ENCODE data around the gene DNAJC7.

Gene DNAJC7

GRCh38 chr17:42051645-42052044 is 34.4 kb upstream of the DNAJC7 start:
- no peak overlapping the region for H3K4me3 ChIP-seq (ENCODE audit: low read length)
- H3K4me1 ChIP-seq (ENCODE audit: insufficient read depth, low read length): peaks cover 18% of the 10 kb centered on the region
- H3K27me3 ChIP-seq (ENCODE audit: insufficient read depth, low read length): peaks cover 22% of the 10 kb centered on the region
- H3K9me3 ChIP-seq (ENCODE audit: low read length): peaks cover 5% of the 10 kb centered on the region
- H3K36me3 ChIP-seq (ENCODE audit: insufficient read depth, low read length): no peaks in the 10 kb centered on the region
- H2AFZ ChIP-seq (ENCODE audit: low read depth, low read length): no peak overlapping the region

DNA sequence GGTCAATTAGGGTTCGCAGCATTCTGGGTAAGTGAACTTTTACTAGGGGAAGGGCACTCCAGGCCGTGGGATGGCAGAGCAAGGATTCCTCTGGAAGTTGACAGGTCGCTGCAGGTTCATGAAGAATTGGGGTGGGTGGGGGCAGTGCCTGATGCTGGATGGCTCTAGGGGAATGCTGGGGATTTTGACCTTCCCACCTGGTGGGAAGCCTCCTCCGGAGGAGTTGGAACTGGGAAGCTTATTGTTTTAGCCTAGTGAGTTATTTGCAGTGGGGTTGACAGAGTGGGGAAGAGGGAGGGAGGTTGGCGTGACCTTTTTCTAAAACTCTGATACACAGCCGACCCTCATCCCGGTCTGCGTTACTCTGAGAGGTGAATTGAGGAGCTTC is 33.8 kb upstream of the DNAJC7 start:
- no peaks in the 10 kb centered on the region for H3K36me3 ChIP-seq (ENCODE audit: insufficient read depth, low read length)
- peaks cover 18% of the 10 kb centered on the region for H3K4me1 ChIP-seq (ENCODE audit: insufficient read depth, low read length)
- H3K9me3 ChIP-seq (ENCODE audit: low read length): peaks cover under 1% of the 10 kb centered on the region
- peaks cover 22% of the 10 kb centered on the region for H3K27me3 ChIP-seq (ENCODE audit: insufficient read depth, low read length)
- H3K4me3 ChIP-seq (ENCODE audit: low read length): peak overlapping the region; percentile 32
- H2AFZ ChIP-seq (ENCODE audit: low read depth, low read length): no peak overlapping the region

- Histone ChIP-seq H3K4me3 (ENCODE audit: low read length) (peak within 1 kb of the TSS; percentile 74), H3K9me3 (ENCODE audit: low read length) (no peaks in the 10 kb centered on the region), H3K36me3 (ENCODE audit: insufficient read depth, low read length) (no peaks in the 10 kb centered on the region), H3K4me1 (ENCODE audit: insufficient read depth, low read length) (peaks cover 18% of the 10 kb centered on the region), H2AFZ (ENCODE audit: low read depth, low read length) (peak within 1 kb of the TSS; percentile 93), H3K27me3 (ENCODE audit: insufficient read depth, low read length) (peaks cover 22% of the 10 kb centered on the region)
These were observed 33.3 kb upstream of the DNAJC7 start, which contains the start of gene C17orf113 for GRCh38 chr17:42050393-42051012. C17orf113 (minus strand) TSS chr17:42050601; CDS start chr17:42043376, 7,225 bp downstream.

DNA sequence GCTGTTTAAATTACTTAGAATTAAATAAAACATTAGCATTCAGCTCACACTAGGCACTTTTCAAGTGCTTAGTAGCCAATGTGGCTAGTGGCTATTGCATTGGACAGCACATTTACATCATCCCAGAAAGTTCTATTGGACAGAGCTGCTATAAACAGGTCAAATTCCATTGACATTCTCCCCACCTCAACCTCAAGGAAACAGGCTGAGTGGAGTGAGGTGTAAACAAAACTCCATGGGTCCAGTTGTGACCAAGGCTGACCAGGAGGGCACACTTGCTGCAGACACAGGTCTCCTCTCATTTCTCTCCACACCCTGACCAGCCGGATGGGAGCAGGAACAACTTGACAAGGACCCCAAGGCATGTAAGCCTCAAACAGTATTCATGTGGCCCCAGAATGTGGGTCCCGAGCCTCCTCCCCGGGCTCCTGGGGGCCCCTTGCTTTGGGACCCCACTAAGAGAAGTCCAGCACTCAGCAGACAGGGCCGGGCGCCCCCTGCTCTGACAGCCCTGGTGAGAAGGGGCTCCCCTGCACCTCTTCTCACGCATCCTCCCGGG is 32.7 kb upstream of the DNAJC7 start:
- peak overlapping the region; percentile 74 for H3K4me3 ChIP-seq (ENCODE audit: low read length)
- peaks cover 18% of the 10 kb centered on the region for H3K4me1 ChIP-seq (ENCODE audit: insufficient read depth, low read length)
- peak overlapping the region; percentile 93 for H2AFZ ChIP-seq (ENCODE audit: low read depth, low read length)
- H3K9me3 ChIP-seq (ENCODE audit: low read length): no peaks in the 10 kb centered on the region
- H3K36me3 ChIP-seq (ENCODE audit: insufficient read depth, low read length): no peaks in the 10 kb centered on the region
- peaks cover 22% of the 10 kb centered on the region for H3K27me3 ChIP-seq (ENCODE audit: insufficient read depth, low read length)

GRCh38 chr17:42047343-42047742 is 30.1 kb upstream of the DNAJC7 start:
- peaks cover 9% of the 10 kb centered on the region for H3K4me1 ChIP-seq (ENCODE audit: insufficient read depth, low read length)

GRCh38 chr17:42045719-42046118 is 28.5 kb upstream of the DNAJC7 start:
- H3K36me3 ChIP-seq (ENCODE audit: insufficient read depth, low read length): no peaks in the 10 kb centered on the region
- H2AFZ ChIP-seq (ENCODE audit: low read depth, low read length): no peak overlapping the region
- peaks cover 8% of the 10 kb centered on the region for H3K4me1 ChIP-seq (ENCODE audit: insufficient read depth, low read length)
- H3K9me3 ChIP-seq (ENCODE audit: low read length): no peaks in the 10 kb centered on the region
- no peak overlapping the region for H3K4me3 ChIP-seq (ENCODE audit: low read length)
- H3K27me3 ChIP-seq (ENCODE audit: insufficient read depth, low read length): no peaks in the 10 kb centered on the region

More at GRCh38 chr17:42047343-42047742, 30.1 kb upstream of the DNAJC7 start:
- H3K4me3 ChIP-seq (ENCODE audit: low read length): no peak overlapping the region
- H3K27me3 ChIP-seq (ENCODE audit: insufficient read depth, low read length): peaks cover 3% of the 10 kb centered on the region
- H3K36me3 ChIP-seq (ENCODE audit: insufficient read depth, low read length): no peaks in the 10 kb centered on the region
- no peaks in the 10 kb centered on the region for H3K9me3 ChIP-seq (ENCODE audit: low read length)
- no peak overlapping the region for H2AFZ ChIP-seq (ENCODE audit: low read depth, low read length)

GRCh38 chr17:42042598-42043319 is 25.5 kb upstream of the DNAJC7 start:
- no peaks in the 10 kb centered on the region for H3K36me3 ChIP-seq (ENCODE audit: insufficient read depth, low read length)
- H3K4me3 ChIP-seq (ENCODE audit: low read length): no peak overlapping the region
- H3K9me3 ChIP-seq (ENCODE audit: low read length): no peaks in the 10 kb centered on the region
- no peak overlapping the region for H2AFZ ChIP-seq (ENCODE audit: low read depth, low read length)
- no peaks in the 10 kb centered on the region for H3K4me1 ChIP-seq (ENCODE audit: insufficient read depth, low read length)
- H3K27me3 ChIP-seq (ENCODE audit: insufficient read depth, low read length): no peaks in the 10 kb centered on the region

- Histone ChIP-seq H3K36me3 (ENCODE audit: insufficient read depth, low read length) (no peaks in the 10 kb centered on the region), H3K9me3 (ENCODE audit: low read length) (no peaks in the 10 kb centered on the region), H3K4me1 (ENCODE audit: insufficient read depth, low read length) (peaks cover 5% of the 10 kb centered on the region), H2AFZ (ENCODE audit: low read depth, low read length) (no peak overlapping the region), H3K4me3 (ENCODE audit: low read length) (no peak overlapping the region), H3K27me3 (ENCODE audit: insufficient read depth, low read length) (no peaks in the 10 kb centered on the region)
These were observed 24.4 kb upstream of the DNAJC7 start for GRCh38 chr17:42041619-42042018.

- Histone ChIP-seq H3K4me3 (ENCODE audit: low read length) (no peak overlapping the region), H3K9me3 (ENCODE audit: low read length) (no peaks in the 10 kb centered on the region), H2AFZ (ENCODE audit: low read depth, low read length) (no peak overlapping the region), H3K36me3 (ENCODE audit: insufficient read depth, low read length) (no peaks in the 10 kb centered on the region), H3K4me1 (ENCODE audit: insufficient read depth, low read length) (peaks cover 8% of the 10 kb centered on the region), H3K27me3 (ENCODE audit: insufficient read depth, low read length) (no peaks in the 10 kb centered on the region)
These were observed 23.6 kb upstream of the DNAJC7 start for GRCh38 chr17:42040818-42041217.

DNA sequence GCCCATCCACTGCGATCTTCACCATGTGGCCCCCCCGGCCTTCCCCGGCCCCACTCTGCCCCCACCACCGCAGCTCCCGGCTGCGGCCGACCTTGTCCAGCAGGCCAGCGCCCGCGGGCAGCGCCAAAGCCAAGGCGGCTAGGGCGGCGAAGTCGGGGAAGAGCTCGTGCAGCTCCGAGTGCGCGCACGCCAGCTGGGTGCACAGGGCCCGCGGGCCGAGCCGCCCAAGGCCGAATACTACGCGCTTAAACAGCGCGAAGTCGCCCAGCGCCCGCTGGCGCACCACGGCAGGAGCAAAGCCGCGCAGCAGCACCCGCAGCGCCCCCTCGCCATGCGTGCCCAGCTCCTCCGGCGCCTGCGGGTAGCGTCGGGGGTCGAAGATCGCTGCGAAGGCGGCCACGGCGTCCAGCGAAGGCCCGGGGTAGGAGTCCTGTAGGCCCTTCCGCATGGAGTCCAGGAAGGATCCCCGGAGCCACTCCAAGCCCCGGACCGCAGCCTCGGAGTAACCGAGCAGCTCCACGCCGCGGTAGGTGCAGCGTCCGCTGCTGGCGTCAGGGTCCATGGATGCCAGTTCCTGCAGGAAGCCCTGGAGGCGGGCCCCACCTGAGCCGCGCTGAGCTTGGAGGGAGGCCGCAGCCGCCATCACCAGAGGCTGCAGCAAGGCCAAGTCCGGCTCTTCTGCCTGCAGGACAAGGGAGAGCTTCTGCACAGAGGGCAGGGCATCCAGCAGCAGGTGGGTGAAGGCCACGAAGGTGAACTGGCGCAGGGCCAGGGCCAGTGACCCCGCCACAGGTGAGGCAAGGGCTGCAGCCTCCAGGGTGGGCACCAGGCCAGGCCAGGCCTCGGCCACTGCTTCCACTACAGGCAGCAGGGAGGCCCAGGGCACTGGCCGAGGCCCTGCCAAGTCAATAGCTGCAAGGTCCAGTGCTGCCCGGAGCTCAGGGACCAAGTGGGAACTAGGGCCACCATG is 22.8 kb upstream of the DNAJC7 start:
- Histone ChIP-seq H3K4me3 (ENCODE audit: low read length) (no peak overlapping the region), H3K9me3 (ENCODE audit: low read length) (no peaks in the 10 kb centered on the region), H3K4me1 (ENCODE audit: insufficient read depth, low read length) (peaks cover 8% of the 10 kb centered on the region), H3K36me3 (ENCODE audit: insufficient read depth, low read length) (no peaks in the 10 kb centered on the region), H2AFZ (ENCODE audit: low read depth, low read length) (no peak overlapping the region), H3K27me3 (ENCODE audit: insufficient read depth, low read length) (no peaks in the 10 kb centered on the region)

DNA sequence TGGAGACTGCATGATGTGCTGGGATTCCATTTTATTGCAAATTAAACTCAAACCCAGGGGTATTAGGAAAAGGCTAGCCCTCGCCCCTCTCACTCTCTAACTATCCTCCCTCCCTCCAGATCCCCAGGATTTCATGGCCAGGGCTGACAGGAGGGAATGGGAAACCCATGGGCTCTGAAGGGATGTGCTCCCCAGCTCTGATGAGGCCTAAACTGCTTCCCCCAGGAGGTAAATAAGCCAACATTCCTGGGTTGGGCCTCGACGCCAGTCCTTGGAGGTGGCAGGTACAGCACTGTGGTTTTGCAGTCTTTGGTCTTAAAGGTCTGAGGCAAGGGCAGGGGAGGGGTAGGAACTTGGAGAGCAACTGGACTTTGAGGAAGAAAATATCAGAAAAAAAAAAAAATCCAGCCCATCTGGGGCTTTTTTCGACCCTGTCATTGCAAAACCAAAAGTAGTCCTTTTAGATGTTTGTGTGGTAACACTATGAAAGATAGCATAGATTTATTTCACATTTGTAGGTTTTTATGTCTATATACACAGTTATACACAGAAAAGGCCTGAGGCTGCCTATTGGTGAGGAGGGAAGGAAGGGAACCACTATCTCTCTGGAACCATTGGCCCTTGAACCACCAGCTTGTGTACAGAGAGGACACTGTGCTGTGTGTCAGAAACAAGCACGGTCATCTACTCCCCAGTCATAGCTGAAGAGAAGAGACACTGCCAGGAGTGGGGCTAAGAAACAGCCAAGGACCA is 21.2 kb upstream of the DNAJC7 start:
- Histone ChIP-seq H3K9me3 (ENCODE audit: low read length) (no peaks in the 10 kb centered on the region), H3K36me3 (ENCODE audit: insufficient read depth, low read length) (no peaks in the 10 kb centered on the region), H3K4me1 (ENCODE audit: insufficient read depth, low read length) (peaks cover 8% of the 10 kb centered on the region)

GRCh38 chr17:42034059-42034458 is 16.8 kb upstream of the DNAJC7 start:
- H3K9me3 ChIP-seq (ENCODE audit: low read length): no peaks in the 10 kb centered on the region
- H3K36me3 ChIP-seq (ENCODE audit: insufficient read depth, low read length): no peaks in the 10 kb centered on the region
- H3K4me1 ChIP-seq (ENCODE audit: insufficient read depth, low read length): peaks cover 15% of the 10 kb centered on the region
- no peak overlapping the region for H3K4me3 ChIP-seq (ENCODE audit: low read length)
- H3K27me3 ChIP-seq (ENCODE audit: insufficient read depth, low read length): no peaks in the 10 kb centered on the region
- H2AFZ ChIP-seq (ENCODE audit: low read depth, low read length): no peak overlapping the region

More for the DNA sequence above, 21.2 kb upstream of the DNAJC7 start:
- Histone ChIP-seq H2AFZ (ENCODE audit: low read depth, low read length) (no peak overlapping the region), H3K27me3 (ENCODE audit: insufficient read depth, low read length) (no peaks in the 10 kb centered on the region), H3K4me3 (ENCODE audit: low read length) (no peak overlapping the region)
